ENCODE data around the gene FAM186B. TPM values are rescaled to one million over a fixed set of nuclear protein-coding genes. Genes with fewer than 3 reads are reported as not detected.

Gene FAM186B
- total and polyA plus RNA-seq, 2 of the 13 experiments (the other 11 are each of a cell fraction or from before 2014, with no cell fraction given), result 0.07 to 0.20 TPM

DNA sequence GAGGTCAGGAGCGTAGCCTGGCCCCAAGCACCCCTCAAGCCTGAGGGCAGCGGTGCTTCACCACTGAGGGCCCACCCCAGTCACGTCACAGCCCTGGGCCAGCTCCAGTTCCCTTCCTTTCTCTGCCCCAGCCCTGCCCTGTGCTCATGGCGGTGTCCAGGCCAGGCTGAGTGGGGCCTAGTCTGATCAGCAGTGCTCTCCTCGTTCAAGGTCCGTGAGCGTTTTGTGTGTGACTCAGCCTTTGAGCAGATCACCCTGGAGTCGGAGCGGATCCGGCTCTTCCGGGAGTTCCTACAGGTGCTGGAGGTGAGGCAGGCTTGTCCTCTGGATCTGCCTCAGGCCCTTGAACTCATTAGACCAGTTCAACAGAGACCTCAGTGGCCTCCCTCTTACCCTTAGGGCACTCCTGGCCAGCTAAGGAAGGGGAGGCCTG lies 36.9 kb upstream of the FAM186B start (continued):
- no peak for TF ChIP-seq BCLAF1 (IDR thresholded peaks at IDR 0.05)
- no peak for TF ChIP-seq NFKBIZ (CRISPR knock-in tag; IDR thresholded peaks at IDR 0.05)
- TF ChIP-seq ZNF598 (CRISPR knock-in tag; IDR thresholded peaks at IDR 0.05; ENCODE audit: borderline replicate concordance), result peak; percentile 56; the same call in 1 of the 2 replicates
- no peak for TF ChIP-seq SMARCC2 (IDR thresholded peaks at IDR 0.05)
- TF ChIP-seq, protein P1, sequence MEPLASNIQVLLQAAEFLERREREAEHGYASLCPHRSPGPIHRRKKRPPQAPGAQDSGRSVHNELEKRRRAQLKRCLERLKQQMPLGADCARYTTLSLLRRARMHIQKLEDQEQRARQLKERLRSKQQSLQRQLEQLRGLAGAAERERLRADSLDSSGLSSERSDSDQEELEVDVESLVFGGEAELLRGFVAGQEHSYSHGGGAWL (CRISPR knock-in tag; IDR thresholded peaks at IDR 0.05), result no peak
- TF ChIP-seq ZNF589 (CRISPR knock-in tag; conservative IDR thresholded peaks at IDR 0.05), result no peak
- no peak for TF ChIP-seq SRSF9 (IDR thresholded peaks at IDR 0.05; ENCODE audit: borderline replicate concordance, insufficient read depth, low read depth, low read length, poor library complexity, severe bottlenecking)
- TF ChIP-seq ZBTB38 (CRISPR knock-in tag; IDR thresholded peaks at IDR 0.05), result peak; percentile 98
- TF ChIP-seq FOXJ3 (CRISPR knock-in tag; IDR thresholded peaks at IDR 0.05; ENCODE audit: borderline replicate concordance), result no peak
- no peak for TF ChIP-seq RXRA (CRISPR knock-in tag; IDR thresholded peaks at IDR 0.05)
- TF ChIP-seq ATF7 (IDR thresholded peaks at IDR 0.05), result no peak
- TF ChIP-seq ATF7 (CRISPR knock-in tag; IDR thresholded peaks at IDR 0.05), result no peak
- no peak for TF ChIP-seq ZNF276 (CRISPR knock-in tag; IDR thresholded peaks at IDR 0.05; ENCODE audit: low read depth)
- TF ChIP-seq MXD1 (CRISPR knock-in tag; IDR thresholded peaks at IDR 0.05), result no peak
- TF ChIP-seq, protein P2, sequence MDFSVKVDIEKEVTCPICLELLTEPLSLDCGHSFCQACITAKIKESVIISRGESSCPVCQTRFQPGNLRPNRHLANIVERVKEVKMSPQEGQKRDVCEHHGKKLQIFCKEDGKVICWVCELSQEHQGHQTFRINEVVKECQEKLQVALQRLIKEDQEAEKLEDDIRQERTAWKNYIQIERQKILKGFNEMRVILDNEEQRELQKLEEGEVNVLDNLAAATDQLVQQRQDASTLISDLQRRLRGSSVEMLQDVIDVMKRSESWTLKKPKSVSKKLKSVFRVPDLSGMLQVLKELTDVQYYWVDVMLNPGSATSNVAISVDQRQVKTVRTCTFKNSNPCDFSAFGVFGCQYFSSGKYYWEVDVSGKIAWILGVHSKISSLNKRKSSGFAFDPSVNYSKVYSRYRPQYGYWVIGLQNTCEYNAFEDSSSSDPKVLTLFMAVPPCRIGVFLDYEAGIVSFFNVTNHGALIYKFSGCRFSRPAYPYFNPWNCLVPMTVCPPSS (IDR thresholded peaks at IDR 0.05), result no peak
- 0 out of 2 replicates have a peak, but pooled peaks have one; percentile 41 for TF ChIP-seq ZNF776 (CRISPR knock-in tag; IDR thresholded peaks at IDR 0.05)
- TF ChIP-seq, protein P3, sequence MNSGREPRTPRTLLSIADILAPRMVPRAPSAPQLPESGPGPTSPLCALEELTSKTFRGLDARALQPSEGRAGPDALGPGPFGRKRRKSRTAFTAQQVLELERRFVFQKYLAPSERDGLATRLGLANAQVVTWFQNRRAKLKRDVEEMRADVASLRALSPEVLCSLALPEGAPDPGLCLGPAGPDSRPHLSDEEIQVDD (CRISPR knock-in tag; IDR thresholded peaks at IDR 0.05; ENCODE audit: borderline replicate concordance), result no peak
- TF ChIP-seq, protein P4, sequence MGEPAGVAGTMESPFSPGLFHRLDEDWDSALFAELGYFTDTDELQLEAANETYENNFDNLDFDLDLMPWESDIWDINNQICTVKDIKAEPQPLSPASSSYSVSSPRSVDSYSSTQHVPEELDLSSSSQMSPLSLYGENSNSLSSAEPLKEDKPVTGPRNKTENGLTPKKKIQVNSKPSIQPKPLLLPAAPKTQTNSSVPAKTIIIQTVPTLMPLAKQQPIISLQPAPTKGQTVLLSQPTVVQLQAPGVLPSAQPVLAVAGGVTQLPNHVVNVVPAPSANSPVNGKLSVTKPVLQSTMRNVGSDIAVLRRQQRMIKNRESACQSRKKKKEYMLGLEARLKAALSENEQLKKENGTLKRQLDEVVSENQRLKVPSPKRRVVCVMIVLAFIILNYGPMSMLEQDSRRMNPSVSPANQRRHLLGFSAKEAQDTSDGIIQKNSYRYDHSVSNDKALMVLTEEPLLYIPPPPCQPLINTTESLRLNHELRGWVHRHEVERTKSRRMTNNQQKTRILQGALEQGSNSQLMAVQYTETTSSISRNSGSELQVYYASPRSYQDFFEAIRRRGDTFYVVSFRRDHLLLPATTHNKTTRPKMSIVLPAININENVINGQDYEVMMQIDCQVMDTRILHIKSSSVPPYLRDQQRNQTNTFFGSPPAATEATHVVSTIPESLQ (CRISPR knock-in tag; conservative IDR thresholded peaks at IDR 0.05), result no peak
- TF ChIP-seq IRF9 (CRISPR knock-in tag; IDR thresholded peaks at IDR 0.05; ENCODE audit: borderline replicate concordance), result peak; percentile 77; the same call in 1 of the 2 replicates
